KMS-11 (cell line): Measurements from ENCODE around the gene ASB2.

ENCODE experiments used
- H2AFZ ChIP-seq: fragments of 200-600 bp; sonication (generic); 2 replicates; pipeline ENCODE4 v1.6.1; 2016; ENCODE audit warnings: antibody characterized with exemption, mixed run types, low read depth
- H3K27ac ChIP-seq: fragments of 200-600 bp; sonication (generic); 2 replicates; pipeline ENCODE4 v1.6.1; 2016; ENCODE audit warnings: mild to moderate bottlenecking, mixed run types
- H3K27me3 ChIP-seq: fragments of 200-600 bp; sonication (generic); 2 replicates; pipeline ENCODE4 v1.6.1; 2017; ENCODE audit warnings: mild to moderate bottlenecking, low read depth, mixed run types, moderate library complexity; ENCODE audit not compliant: insufficient read depth
- H3K36me3 ChIP-seq: fragments of 200-600 bp; sonication (generic); 2 replicates; pipeline ENCODE4 v1.6.1; 2017; ENCODE audit warnings: mild to moderate bottlenecking, mixed run types; ENCODE audit not compliant: insufficient read depth
- H3K4me1 ChIP-seq: fragments of 200-600 bp; sonication (generic); 2 replicates; pipeline ENCODE4 v1.6.1; 2016; ENCODE audit warnings: mild to moderate bottlenecking, low read depth, mixed run types; ENCODE audit not compliant: poor library complexity, severe bottlenecking
- H3K4me2 ChIP-seq: fragments of 200-600 bp; sonication (generic); 2 replicates; pipeline ENCODE4 v1.7.0; 2016; ENCODE audit warnings: mild to moderate bottlenecking, mixed run types
- H3K4me3 ChIP-seq: fragments of 200-600 bp; sonication (generic); IDR thresholded peaks from 2 replicates; pipeline ENCODE4 v1.6.1; 2017; ENCODE audit warnings: low read depth, low read length, mixed read lengths; ENCODE audit not compliant: insufficient read depth
- H3K79me2 ChIP-seq: fragments of 200-600 bp; sonication (generic); 2 replicates; pipeline ENCODE4 v1.6.1; 2016; ENCODE audit warnings: low read depth, mixed run types; ENCODE audit not compliant: insufficient read depth
- H3K9ac ChIP-seq: fragments of 200-600 bp; sonication (generic); 2 replicates; pipeline ENCODE4 v1.6.1; 2016; ENCODE audit warnings: mild to moderate bottlenecking, mixed run types
- H4K20me1 ChIP-seq: fragments of 200-600 bp; sonication (generic); 2 replicates; pipeline ENCODE4 v1.6.1; 2016; ENCODE audit warnings: mild to moderate bottlenecking, mixed run types; ENCODE audit not compliant: insufficient read depth
- CTCF ChIP-seq: fragments of 200-600 bp; sonication (generic); conservative IDR thresholded peaks from 2 replicates; pipeline ENCODE4 v1.6.1; 2017; ENCODE audit warnings: low read depth, mild to moderate bottlenecking, antibody characterized with exemption, low read length, moderate library complexity, mixed read lengths

Gene ASB2

GRCh38 chr14:93960774-93961438 lies 15.5 kb downstream of the ASB2 start:
- Histone ChIP-seq H3K9ac (no peak overlapping the region), H3K4me2 (peak overlapping the region; percentile 63; the same call in 1 of the 2 replicates), H3K4me1 (peaks cover 91% of the 10 kb centered on the region), H2AFZ (no peak overlapping the region), H3K79me2 (no peaks in the 10 kb centered on the region), H3K27ac (peak overlapping the region; percentile 82; the same call in 1 of the 2 replicates), H3K4me3 (no peak overlapping the region), H3K27me3 (no peaks in the 10 kb centered on the region), H4K20me1 (no peaks in the 10 kb centered on the region), H3K36me3 (no peaks in the 10 kb centered on the region)
- no peak for TF ChIP-seq CTCF

GRCh38 chr14:93960108-93960475 lies 16.3 kb downstream of the ASB2 start:
- Histone ChIP-seq H3K4me3 (no peak overlapping the region), H3K9ac (peak overlapping the region; percentile 29; the same call in 1 of the 2 replicates), H3K27ac (peak overlapping the region; percentile 82), H4K20me1 (no peaks in the 10 kb centered on the region), H3K79me2 (no peaks in the 10 kb centered on the region), H3K27me3 (no peaks in the 10 kb centered on the region), H3K4me2 (peak overlapping the region; percentile 63; the same call in 1 of the 2 replicates), H3K36me3 (no peaks in the 10 kb centered on the region), H2AFZ (no peak overlapping the region), H3K4me1 (peaks cover 96% of the 10 kb centered on the region)
- TF ChIP-seq CTCF = no peak

GRCh38 chr14:93959239-93960107 lies 16.9 kb downstream of the ASB2 start:
- no peaks in the 10 kb centered on the region for H3K36me3 ChIP-seq
- H3K4me3 ChIP-seq = no peak overlapping the region
- no peaks in the 10 kb centered on the region for H3K27me3 ChIP-seq
- peak overlapping the region; percentile 82 for H3K27ac ChIP-seq
- no peaks in the 10 kb centered on the region for H4K20me1 ChIP-seq
- peaks cover 94% of the 10 kb centered on the region for H3K4me1 ChIP-seq
- TF ChIP-seq CTCF = no peak
- H2AFZ ChIP-seq = no peak overlapping the region
- no peaks in the 10 kb centered on the region for H3K79me2 ChIP-seq
- peak overlapping the region; percentile 44; the same call in 1 of the 2 replicates for H3K9ac ChIP-seq
- peak overlapping the region; percentile 98 for H3K4me2 ChIP-seq

DNA sequence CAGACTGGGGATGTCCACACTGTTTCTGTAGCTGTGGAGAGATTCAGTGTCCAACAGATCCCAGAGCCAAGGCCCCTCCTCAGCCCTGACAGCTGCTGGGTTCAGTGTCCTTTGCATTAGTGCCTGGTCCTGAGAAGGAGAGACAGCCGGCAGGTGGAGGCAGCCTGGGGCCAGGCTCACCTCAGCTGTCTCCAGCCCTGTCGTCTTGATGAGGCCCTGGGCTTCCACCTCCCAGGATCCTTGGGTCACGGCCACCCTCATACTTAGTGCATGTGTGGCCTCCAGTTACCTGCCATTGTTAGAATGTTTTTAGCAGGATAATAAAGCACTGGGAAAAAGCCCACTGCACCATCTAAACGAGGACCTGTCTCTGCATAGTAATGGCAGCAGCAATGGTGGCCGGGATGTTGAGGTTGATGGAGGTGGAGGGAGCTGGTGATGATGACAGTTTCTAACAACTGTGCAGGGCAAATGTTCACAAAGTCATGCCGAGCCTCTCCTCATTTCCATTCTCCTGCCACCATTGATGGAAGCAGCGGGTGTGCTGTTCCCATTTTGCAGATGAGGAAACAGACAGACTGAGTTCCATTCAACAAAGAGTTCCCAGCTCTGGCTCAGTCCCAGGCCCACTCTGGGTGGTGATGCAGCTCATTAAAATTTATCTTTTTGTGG lies 17.7 kb downstream of the ASB2 start:
- no peak overlapping the region for H3K4me3 ChIP-seq
- peak overlapping the region; percentile 82 for H3K27ac ChIP-seq
- peak overlapping the region; percentile 98 for H3K4me2 ChIP-seq
- no peak for TF ChIP-seq CTCF
- H3K9ac ChIP-seq = peak overlapping the region; percentile 44; the same call in 1 of the 2 replicates
- H4K20me1 ChIP-seq = no peaks in the 10 kb centered on the region
- H3K79me2 ChIP-seq = no peaks in the 10 kb centered on the region
- no peaks in the 10 kb centered on the region for H3K27me3 ChIP-seq
- peaks cover 86% of the 10 kb centered on the region for H3K4me1 ChIP-seq
- no peak overlapping the region for H2AFZ ChIP-seq
- no peaks in the 10 kb centered on the region for H3K36me3 ChIP-seq
